ENCODE measurements around the gene CHRM5.
A peak's percentile ranks its signal among the peaks of the same experiment; 100 is the strongest.

Gene CHRM5

DNA sequence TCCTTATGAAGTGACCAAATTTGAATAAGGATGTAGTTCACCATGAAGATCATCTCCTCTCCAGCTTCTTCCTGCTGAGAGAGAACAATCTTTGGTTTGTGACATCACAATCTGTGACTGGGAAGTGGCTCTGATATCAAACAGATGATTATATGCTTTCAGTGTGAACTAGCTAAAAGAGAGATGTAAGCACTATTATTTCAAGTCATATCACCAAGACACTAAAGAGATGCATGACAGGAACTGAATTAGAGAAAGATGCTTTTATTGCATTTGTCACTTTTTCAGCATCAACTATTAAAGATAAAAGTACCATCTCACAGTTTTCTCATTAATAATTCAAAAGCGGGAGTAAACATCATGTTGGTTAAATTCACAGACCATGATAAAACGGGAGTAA, 3.5 kb downstream of the CHRM5 start:
- Histone ChIP-seq H3F3A (ENCODE audit: low read depth) (no peaks in the 10 kb centered on the region), H3K27me3 (ENCODE audit: insufficient read depth, low read length, poor library complexity, severe bottlenecking) (no peaks in the 10 kb centered on the region), H3K4me2 (ENCODE audit: low read depth, low read length, poor library complexity, severe bottlenecking) (no peak overlapping the region), H3K36me3 (ENCODE audit: insufficient read depth, low read length) (no peaks in the 10 kb centered on the region), H3K9me3 (ENCODE audit: insufficient read depth, low read depth, low read length) (no peaks in the 10 kb centered on the region), H3K9ac (ENCODE audit: low read depth, low read length, poor library complexity, severe bottlenecking) (no peak overlapping the region), H4K20me1 (ENCODE audit: insufficient read depth, low read length, poor library complexity, severe bottlenecking) (no peaks in the 10 kb centered on the region), H3K4me1 (ENCODE audit: insufficient read depth, low read length, poor library complexity, severe bottlenecking) (no peaks in the 10 kb centered on the region), H3K4me3 (ENCODE audit: low read length, poor library complexity, severe bottlenecking) (no peak overlapping the region), H3K79me2 (ENCODE audit: insufficient read depth, low read length) (no peaks in the 10 kb centered on the region), H3K9me2 (replicated peaks; ENCODE audit: low read depth, low read length) (no peaks in the 10 kb centered on the region), H2AFZ (ENCODE audit: low read length) (no peak overlapping the region)
- no peak for TF ChIP-seq EZH2phosphoT487 (IDR thresholded peaks at IDR 0.05; ENCODE audit: borderline replicate concordance)
- TF ChIP-seq, protein P1, sequence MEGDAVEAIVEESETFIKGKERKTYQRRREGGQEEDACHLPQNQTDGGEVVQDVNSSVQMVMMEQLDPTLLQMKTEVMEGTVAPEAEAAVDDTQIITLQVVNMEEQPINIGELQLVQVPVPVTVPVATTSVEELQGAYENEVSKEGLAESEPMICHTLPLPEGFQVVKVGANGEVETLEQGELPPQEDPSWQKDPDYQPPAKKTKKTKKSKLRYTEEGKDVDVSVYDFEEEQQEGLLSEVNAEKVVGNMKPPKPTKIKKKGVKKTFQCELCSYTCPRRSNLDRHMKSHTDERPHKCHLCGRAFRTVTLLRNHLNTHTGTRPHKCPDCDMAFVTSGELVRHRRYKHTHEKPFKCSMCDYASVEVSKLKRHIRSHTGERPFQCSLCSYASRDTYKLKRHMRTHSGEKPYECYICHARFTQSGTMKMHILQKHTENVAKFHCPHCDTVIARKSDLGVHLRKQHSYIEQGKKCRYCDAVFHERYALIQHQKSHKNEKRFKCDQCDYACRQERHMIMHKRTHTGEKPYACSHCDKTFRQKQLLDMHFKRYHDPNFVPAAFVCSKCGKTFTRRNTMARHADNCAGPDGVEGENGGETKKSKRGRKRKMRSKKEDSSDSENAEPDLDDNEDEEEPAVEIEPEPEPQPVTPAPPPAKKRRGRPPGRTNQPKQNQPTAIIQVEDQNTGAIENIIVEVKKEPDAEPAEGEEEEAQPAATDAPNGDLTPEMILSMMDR (conservative IDR thresholded peaks at IDR 0.05; ENCODE audit: low read length), result no peak

DNA sequence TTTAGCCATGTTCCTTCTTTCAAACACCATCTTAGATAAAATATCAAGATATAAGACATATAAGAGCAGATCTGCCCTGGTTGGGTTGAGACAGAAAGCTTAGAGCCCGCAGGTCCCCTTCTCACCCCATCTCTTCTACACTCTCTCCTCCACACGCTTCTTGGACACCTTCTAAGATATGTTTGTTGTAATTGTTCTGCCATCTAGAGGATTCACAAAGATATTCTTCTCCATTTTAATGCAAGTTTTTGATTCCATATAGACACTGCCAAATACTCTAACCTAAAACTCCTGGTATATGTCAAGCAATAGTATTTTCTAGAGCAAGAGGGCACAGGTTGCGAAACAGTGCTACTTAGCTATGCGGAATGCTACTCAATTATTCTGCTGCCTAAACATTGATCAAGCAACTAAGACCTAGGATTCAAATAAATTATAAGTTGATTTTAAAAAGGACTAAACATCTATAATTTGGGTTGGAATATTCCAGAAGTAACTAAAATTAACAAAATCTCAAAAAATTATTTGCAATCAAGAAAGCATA, 6.8 kb downstream of the CHRM5 start:
- H3K4me1 ChIP-seq (ENCODE audit: insufficient read depth, low read length, poor library complexity, severe bottlenecking), result no peaks in the 10 kb centered on the region
- no peaks in the 10 kb centered on the region for H3K9me2 ChIP-seq (replicated peaks; ENCODE audit: low read depth, low read length)
- no peaks in the 10 kb centered on the region for H3K79me2 ChIP-seq (ENCODE audit: insufficient read depth, low read length)
- no peaks in the 10 kb centered on the region for H3K9me3 ChIP-seq (ENCODE audit: insufficient read depth, low read depth, low read length)
- no peaks in the 10 kb centered on the region for H3F3A ChIP-seq (ENCODE audit: low read depth)
- no peak overlapping the region for H3K9ac ChIP-seq (ENCODE audit: low read depth, low read length, poor library complexity, severe bottlenecking)
- no peak for TF ChIP-seq EZH2phosphoT487 (IDR thresholded peaks at IDR 0.05; ENCODE audit: borderline replicate concordance)
- TF ChIP-seq, protein P1 (conservative IDR thresholded peaks at IDR 0.05; ENCODE audit: low read length), result peak; percentile 34
- no peak overlapping the region for H3K4me2 ChIP-seq (ENCODE audit: low read depth, low read length, poor library complexity, severe bottlenecking)
- no peak overlapping the region for H3K4me3 ChIP-seq (ENCODE audit: low read length, poor library complexity, severe bottlenecking)
- no peaks in the 10 kb centered on the region for H3K27me3 ChIP-seq (ENCODE audit: insufficient read depth, low read length, poor library complexity, severe bottlenecking)
- no peak overlapping the region for H2AFZ ChIP-seq (ENCODE audit: low read length)
- no peaks in the 10 kb centered on the region for H3K36me3 ChIP-seq (ENCODE audit: insufficient read depth, low read length)
- H4K20me1 ChIP-seq (ENCODE audit: insufficient read depth, low read length, poor library complexity, severe bottlenecking), result no peaks in the 10 kb centered on the region

GRCh38 chr15:33980159-33980558, 11.9 kb downstream of the CHRM5 start:
- H2AFZ ChIP-seq (ENCODE audit: low read length), result no peak overlapping the region
- TF ChIP-seq, protein P1 (conservative IDR thresholded peaks at IDR 0.05; ENCODE audit: low read length), result no peak
- TF ChIP-seq EZH2phosphoT487 (IDR thresholded peaks at IDR 0.05; ENCODE audit: borderline replicate concordance), result no peak

More at GRCh38 chr15:33980159-33980558, 11.9 kb downstream of the CHRM5 start:
- no peak overlapping the region for H3K9ac ChIP-seq (ENCODE audit: low read depth, low read length, poor library complexity, severe bottlenecking)
- no peaks in the 10 kb centered on the region for H3K36me3 ChIP-seq (ENCODE audit: insufficient read depth, low read length)
- no peaks in the 10 kb centered on the region for H3K9me3 ChIP-seq (ENCODE audit: insufficient read depth, low read depth, low read length)
- no peak overlapping the region for H3K4me2 ChIP-seq (ENCODE audit: low read depth, low read length, poor library complexity, severe bottlenecking)
- no peaks in the 10 kb centered on the region for H3F3A ChIP-seq (ENCODE audit: low read depth)
- H4K20me1 ChIP-seq (ENCODE audit: insufficient read depth, low read length, poor library complexity, severe bottlenecking), result no peaks in the 10 kb centered on the region
- H3K9me2 ChIP-seq (replicated peaks; ENCODE audit: low read depth, low read length), result no peaks in the 10 kb centered on the region
- H3K4me3 ChIP-seq (ENCODE audit: low read length, poor library complexity, severe bottlenecking), result no peak overlapping the region
- H3K4me1 ChIP-seq (ENCODE audit: insufficient read depth, low read length, poor library complexity, severe bottlenecking), result no peaks in the 10 kb centered on the region
- H3K27me3 ChIP-seq (ENCODE audit: insufficient read depth, low read length, poor library complexity, severe bottlenecking), result no peaks in the 10 kb centered on the region
- no peaks in the 10 kb centered on the region for H3K79me2 ChIP-seq (ENCODE audit: insufficient read depth, low read length)
